Upper lobe of right lung (tissue), 1 donor: ENCODE data around the gene CNIH2. TPM values are rescaled to one million over a fixed set of nuclear protein-coding genes. Genes with fewer than 3 reads are reported as not detected.

Experiments used
- ATAC-seq: fragments of 200-7000 bp; cut with Tn5 transposase; one replicate; pipeline ENCODE4 v1.9.1; 2020; ENCODE audit warnings: mild to moderate bottlenecking, moderate library complexity
- DNase-seq: peaks from one replicate; pipeline ENCODE4 v3.0.0-alpha.2; 2020
- H3K27ac ChIP-seq: fragments of 200-600 bp; one replicate; pipeline ENCODE4 v1.8.0; 2022
- H3K27me3 ChIP-seq: fragments of 200-600 bp; one replicate; pipeline ENCODE4 v1.8.0; 2022; ENCODE audit warnings: mild to moderate bottlenecking
- H3K36me3 ChIP-seq: fragments of 200-600 bp; one replicate; pipeline ENCODE4 v1.8.0; 2022
- H3K4me1 ChIP-seq: fragments of 200-600 bp; one replicate; pipeline ENCODE4 v1.8.0; 2022
- H3K4me3 ChIP-seq: fragments of 200-600 bp; one replicate; pipeline ENCODE4 v1.8.0; 2022; ENCODE audit warnings: mild to moderate bottlenecking
- H3K9me3 ChIP-seq: fragments of 200-600 bp; one replicate; pipeline ENCODE4 v1.8.0; 2022
- CTCF ChIP-seq: fragments of 200-600 bp; IDR thresholded peaks from one replicate; pipeline ENCODE4 v1.8.0; 2022; ENCODE audit warnings: antibody characterized with exemption
- intact Hi-C: fragments of 100-400 bp; cut with DNase I; formaldehyde crosslinking; loops from one replicate; pipeline ENCODE4 v1.11.0; 2022
- total RNA-seq: library from RNA; stranded (reverse); fragmentation: NEBNext Ultra II Directional; extraction: Animal tissue kit (Norgen Biotek cat#: 25700); gene quantifications from one replicate; pipeline ENCODE4 v1.2.1, GENCODE V29; 2021
- donor health status: DM: no; HTN: yes; CAD: no; lungs with severe emphysema.

CNIH2 gene
- total RNA-seq, 1 donor from 2014 or later: 1.6 TPM

DNA sequence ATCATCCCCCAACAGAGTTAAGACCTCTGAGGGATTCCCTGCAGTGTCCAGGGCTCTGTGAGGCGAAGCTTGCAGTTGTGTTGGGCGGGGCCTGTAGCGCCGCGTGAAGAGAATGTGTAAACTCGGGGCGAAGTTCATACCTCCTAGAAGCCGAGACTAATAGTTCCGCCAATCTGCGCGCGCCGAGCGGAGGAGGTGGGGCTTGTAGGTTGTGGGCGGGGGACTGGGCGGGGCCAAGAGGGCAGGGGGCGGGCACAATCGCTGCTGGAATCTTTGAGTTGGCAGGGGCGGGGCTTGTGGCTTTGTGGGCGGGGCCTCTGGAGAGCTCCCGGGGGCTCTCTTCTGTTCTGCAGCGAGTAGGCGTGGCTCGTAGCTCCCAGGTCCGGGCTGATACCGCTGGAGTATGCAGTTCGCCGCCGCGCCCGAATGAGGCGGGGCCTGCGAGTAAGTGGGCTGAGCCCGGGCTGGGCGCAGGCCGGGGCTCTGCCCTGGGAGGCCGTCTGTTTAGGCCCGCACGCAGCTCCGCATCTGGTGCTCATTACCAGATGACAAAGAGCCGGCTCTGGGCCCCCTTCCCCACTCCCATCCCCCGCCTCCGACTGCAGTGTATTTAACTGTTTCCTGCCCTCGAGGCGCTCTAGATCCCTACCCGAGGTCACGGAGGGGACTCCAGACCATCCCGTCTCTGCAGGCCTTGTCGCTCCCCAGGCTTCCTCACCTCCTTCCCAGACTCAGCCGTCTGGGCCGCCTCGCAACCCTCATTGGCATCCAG, 34.8 kb downstream of the CNIH2 start:
- H3K27ac ChIP-seq: peak overlapping the region; percentile 84
- peaks cover 18% of the 10 kb centered on the region for H3K4me1 ChIP-seq
- intact Hi-C loops: loop anchor here (10.0 kb wide), 1 partner anchor 72 kb away; no protein-coding TSS in a partner anchor
- no peaks in the 10 kb centered on the region for H3K27me3 ChIP-seq
- no peaks in the 10 kb centered on the region for H3K36me3 ChIP-seq
- no peak for TF ChIP-seq CTCF
- H3K4me3 ChIP-seq: peak overlapping the region; percentile 65
- DNase-seq (peak; percentile 100), ATAC-seq (peak; percentile 90)
- no peaks in the 10 kb centered on the region for H3K9me3 ChIP-seq

DNA sequence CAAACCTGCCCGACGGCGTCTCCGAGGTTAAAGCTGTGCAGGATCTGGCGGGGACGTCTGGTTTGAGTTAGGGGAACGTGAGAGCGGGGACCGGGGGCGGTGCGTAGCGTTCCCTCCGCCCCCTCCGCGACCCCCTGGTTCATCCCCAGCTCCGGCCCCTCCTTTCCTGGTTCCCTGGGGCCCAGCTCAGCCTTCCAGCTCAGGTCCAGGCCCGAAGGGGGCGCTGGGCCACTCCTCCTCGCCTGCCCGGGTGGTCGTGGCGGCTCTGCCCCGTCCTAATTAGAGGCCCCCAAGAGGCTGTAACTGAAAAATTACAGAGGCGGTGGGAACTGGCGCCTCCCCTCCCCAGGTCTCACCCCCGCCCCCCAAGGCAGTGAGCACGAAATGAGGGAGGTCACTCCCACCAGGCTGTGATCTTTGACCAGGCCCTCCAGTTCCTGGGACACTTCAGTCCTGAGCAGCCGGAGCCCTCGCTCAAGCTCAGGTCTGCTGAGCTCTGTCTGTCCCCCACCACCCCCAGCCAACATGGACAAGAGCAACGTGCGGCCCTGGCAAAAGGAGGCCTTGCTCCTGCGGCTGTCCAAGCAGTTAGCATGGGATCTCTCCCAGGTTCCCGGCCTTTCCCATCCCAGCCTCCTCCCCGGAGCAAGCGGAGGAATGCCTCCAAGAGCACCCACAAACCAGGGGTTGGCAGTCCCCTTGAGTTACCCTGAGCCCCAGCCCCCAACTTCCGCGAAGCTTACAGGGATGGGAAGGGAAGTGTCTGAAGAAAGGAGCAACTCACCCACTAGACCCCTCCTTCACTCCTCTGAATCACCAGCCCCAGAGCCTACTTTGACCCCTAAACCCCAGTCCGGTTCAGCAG, 35.6 kb downstream of the CNIH2 start:
- intact Hi-C loops: loop anchor here (10.0 kb wide), 1 partner anchor 71 kb away; no protein-coding TSS in a partner anchor
- peak; percentile 63 for DNase-seq
- Histone ChIP-seq H3K27ac (peak overlapping the region; percentile 84), H3K9me3 (no peaks in the 10 kb centered on the region), H3K36me3 (no peaks in the 10 kb centered on the region), H3K4me1 (peaks cover 26% of the 10 kb centered on the region), H3K4me3 (peak overlapping the region; percentile 65), H3K27me3 (no peaks in the 10 kb centered on the region)
- peak; percentile 5 for TF ChIP-seq CTCF
- no peak for ATAC-seq

DNA sequence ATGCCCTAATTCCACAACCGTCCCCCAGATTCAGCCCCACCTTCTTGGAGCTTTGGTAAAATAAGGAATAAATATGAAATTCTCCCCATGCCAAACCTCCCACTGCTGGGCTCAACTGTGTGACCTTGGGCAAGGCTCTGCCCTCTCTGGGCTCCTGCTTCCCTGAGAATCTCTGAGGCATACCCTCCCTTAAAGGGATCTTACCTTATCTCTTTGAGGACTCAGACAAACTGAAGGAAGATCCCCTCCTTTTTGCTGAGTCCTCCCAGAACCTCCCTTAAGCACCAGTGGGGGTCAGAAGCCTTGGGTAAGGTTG, 36.2 kb downstream of the CNIH2 start:
- ATAC-seq (no peak), DNase-seq (no peak)
- no peaks in the 10 kb centered on the region for H3K27me3 ChIP-seq
- no peaks in the 10 kb centered on the region for H3K36me3 ChIP-seq
- H3K27ac ChIP-seq: peak overlapping the region; percentile 84
- peaks cover 30% of the 10 kb centered on the region for H3K4me1 ChIP-seq
- intact Hi-C loops: loop anchor here (10.0 kb wide), 1 partner anchor 71 kb away; no protein-coding TSS in a partner anchor
- no peak for TF ChIP-seq CTCF
- no peaks in the 10 kb centered on the region for H3K9me3 ChIP-seq
- peak overlapping the region; percentile 65 for H3K4me3 ChIP-seq

GRCh38 chr11:66314561-66315497, 36.9 kb downstream of the CNIH2 start:
- TF ChIP-seq CTCF: no peak
- Histone ChIP-seq H3K4me3 (peak overlapping the region; percentile 65), H3K4me1 (peaks cover 30% of the 10 kb centered on the region), H3K36me3 (no peaks in the 10 kb centered on the region), H3K9me3 (no peaks in the 10 kb centered on the region), H3K27ac (peak overlapping the region; percentile 84), H3K27me3 (no peaks in the 10 kb centered on the region)
- intact Hi-C loops: loop anchor here (10.0 kb wide), 1 partner anchor 70 kb away; no protein-coding TSS in a partner anchor
- ATAC-seq (no peak), DNase-seq (peak; percentile 64)

DNA sequence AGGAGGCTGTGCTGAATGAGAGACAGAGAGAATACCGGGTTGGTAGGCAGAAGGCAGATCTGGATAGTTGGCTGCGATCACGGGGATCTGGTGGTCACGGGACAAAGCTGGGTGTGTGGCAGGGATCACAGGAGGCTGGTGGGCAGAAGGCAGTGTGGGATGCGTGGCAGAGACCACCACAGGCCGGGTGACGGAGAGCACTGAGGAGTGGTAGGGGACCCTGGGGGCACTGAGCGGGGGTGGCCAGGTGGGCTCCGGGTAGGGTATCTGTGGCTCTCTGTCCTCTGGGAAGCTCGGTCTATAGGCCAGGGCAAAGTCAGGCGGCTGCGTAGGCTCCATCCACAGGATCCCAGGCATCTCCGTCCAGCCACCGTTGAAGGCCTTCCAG, 37.5 kb downstream of the CNIH2 start:
- Histone ChIP-seq H3K27ac (no peak overlapping the region), H3K36me3 (no peaks in the 10 kb centered on the region), H3K4me3 (peak overlapping the region; percentile 39), H3K9me3 (no peaks in the 10 kb centered on the region), H3K27me3 (no peaks in the 10 kb centered on the region), H3K4me1 (peaks cover 30% of the 10 kb centered on the region)
- ATAC-seq (no peak), DNase-seq (no peak)
- intact Hi-C loops: loop anchor here (10.0 kb wide), 1 partner anchor 69 kb away; no protein-coding TSS in a partner anchor
- TF ChIP-seq CTCF: no peak
